ENCODE results near the gene ABCC8.

GRCh38 chr11:17387254-17387653, 89.4 kb downstream of the ABCC8 start:
- TF ChIP-seq EZH2 (IDR thresholded peaks at IDR 0.05; ENCODE audit: borderline replicate concordance) = no peak
- TF ChIP-seq CTCF (IDR thresholded peaks at IDR 0.05; ENCODE audit: poor library complexity) = no peak
- TF ChIP-seq EZH2phosphoT487 (IDR thresholded peaks at IDR 0.05; ENCODE audit: low read depth, severe bottlenecking, unreplicated experiment) = no peak

Data from hepatocyte (in vitro differentiated cells).